HK-2 (cell line): ENCODE data around the gene COA7.

Experiments used
- DNase-seq: peaks from one replicate; pipeline ENCODE4 v3.0.0-alpha.2; 2018; ENCODE audit not compliant: unreplicated experiment

Gene COA7

GRCh38 chr1:52635321-52636089 lies 62.6 kb downstream of the COA7 start:
- no peak for DNase-seq
